ENCODE measurements around the gene MST1. TPM values are rescaled to one million over a fixed set of nuclear protein-coding genes. Genes with fewer than 3 reads are reported as not detected.

Gene MST1
- total and polyA plus RNA-seq, 2 of the 4 experiments (the other 2 are of a cell fraction): 1.3 to 13.0 TPM

- POLR2A ChIA-PET (ENCODE audit: unreplicated experiment): no interaction called here
- H4K91ac ChIP-seq (ENCODE audit: insufficient read depth, low read depth, low read length): no peak overlapping the region
- no TSS peak for BruUV-seq (replicated peaks)
Measured at GRCh38 chr3:49664300-49664699, 25.0 kb downstream of the MST1 start.

More at GRCh38 chr3:49664300-49664699, 25.0 kb downstream of the MST1 start:
- no peak overlapping the region for H4K8ac ChIP-seq (ENCODE audit: low read depth in 2 of 2, low read length in 2 of 2)
- H4K20me1 ChIP-seq (ENCODE audit: insufficient read depth, low read length): no peaks in the 10 kb centered on the region; the same call in 1 of the 2 replicates
- H2AK9ac ChIP-seq (replicated peaks; ENCODE audit: low read depth, low read length, poor library complexity): no peak overlapping the region
- dilution Hi-C loops (cut with HindIII; ENCODE audit: low sequenced_read_pairs, unreplicated experiment): no loop called here
- H2BK5ac ChIP-seq (ENCODE audit: low read depth, low read length, poor library complexity, severe bottlenecking): no peak overlapping the region
- H3K9me3 ChIP-seq (ENCODE audit: control insufficient read depth, insufficient read depth, low read length): no peaks in the 10 kb centered on the region
- peaks cover 12% of the 10 kb centered on the region; the same call in 1 of the 2 replicates for H3K27me3 ChIP-seq (ENCODE audit: control insufficient read depth, insufficient read depth, low read length)
- H2AK5ac ChIP-seq (ENCODE audit: low read depth, low read length): no peak overlapping the region
- in situ Hi-C loops (cut with MboI; ENCODE audit: low sequenced_read_pairs): no loop called here
- WGBS, 2 experiments (ENCODE audit: extremely low coverage in 2 of 2, insufficient read length in 1 of 2): 63% methylated on average over 6 of the region's 11 CpGs; no CpG with 5 or more reads in 1 of the 2 experiments
- no peak for DNase-seq
- H3K14ac ChIP-seq (replicated peaks; ENCODE audit: low read depth, low read length): no peak overlapping the region
- no peak for ATAC-seq (ENCODE audit: low read depth)
- H3K4me2 ChIP-seq (ENCODE audit: low read depth, low read length): no peak overlapping the region
- no peak overlapping the region for H2AFZ ChIP-seq (replicated peaks; ENCODE audit: low read length, poor library complexity)
- H3K9ac ChIP-seq (ENCODE audit: low read depth, low read length): no peak overlapping the region
- intact Hi-C loops (cut with micrococcal nuclease): no loop called here
- no peak overlapping the region for H3K4me3 ChIP-seq (ENCODE audit: insufficient read depth, low read depth, low read length)
- TF ChIP-seq POLR2A (IDR thresholded peaks at IDR 0.05; ENCODE audit: low read depth, low read length): no peak
- TF ChIP-seq MXI1 (IDR thresholded peaks at IDR 0.05; ENCODE audit: borderline replicate concordance, low read depth, low read length): no peak
- TF ChIP-seq BHLHE40 (IDR thresholded peaks at IDR 0.05; ENCODE audit: low read depth, low read length): no peak
- TF ChIP-seq, protein P1, sequence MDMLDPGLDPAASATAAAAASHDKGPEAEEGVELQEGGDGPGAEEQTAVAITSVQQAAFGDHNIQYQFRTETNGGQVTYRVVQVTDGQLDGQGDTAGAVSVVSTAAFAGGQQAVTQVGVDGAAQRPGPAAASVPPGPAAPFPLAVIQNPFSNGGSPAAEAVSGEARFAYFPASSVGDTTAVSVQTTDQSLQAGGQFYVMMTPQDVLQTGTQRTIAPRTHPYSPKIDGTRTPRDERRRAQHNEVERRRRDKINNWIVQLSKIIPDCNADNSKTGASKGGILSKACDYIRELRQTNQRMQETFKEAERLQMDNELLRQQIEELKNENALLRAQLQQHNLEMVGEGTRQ (IDR thresholded peaks at IDR 0.05; ENCODE audit: low read depth, low read length): no peak
- TF ChIP-seq, protein P2, sequence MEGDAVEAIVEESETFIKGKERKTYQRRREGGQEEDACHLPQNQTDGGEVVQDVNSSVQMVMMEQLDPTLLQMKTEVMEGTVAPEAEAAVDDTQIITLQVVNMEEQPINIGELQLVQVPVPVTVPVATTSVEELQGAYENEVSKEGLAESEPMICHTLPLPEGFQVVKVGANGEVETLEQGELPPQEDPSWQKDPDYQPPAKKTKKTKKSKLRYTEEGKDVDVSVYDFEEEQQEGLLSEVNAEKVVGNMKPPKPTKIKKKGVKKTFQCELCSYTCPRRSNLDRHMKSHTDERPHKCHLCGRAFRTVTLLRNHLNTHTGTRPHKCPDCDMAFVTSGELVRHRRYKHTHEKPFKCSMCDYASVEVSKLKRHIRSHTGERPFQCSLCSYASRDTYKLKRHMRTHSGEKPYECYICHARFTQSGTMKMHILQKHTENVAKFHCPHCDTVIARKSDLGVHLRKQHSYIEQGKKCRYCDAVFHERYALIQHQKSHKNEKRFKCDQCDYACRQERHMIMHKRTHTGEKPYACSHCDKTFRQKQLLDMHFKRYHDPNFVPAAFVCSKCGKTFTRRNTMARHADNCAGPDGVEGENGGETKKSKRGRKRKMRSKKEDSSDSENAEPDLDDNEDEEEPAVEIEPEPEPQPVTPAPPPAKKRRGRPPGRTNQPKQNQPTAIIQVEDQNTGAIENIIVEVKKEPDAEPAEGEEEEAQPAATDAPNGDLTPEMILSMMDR (conservative IDR thresholded peaks at IDR 0.05; ENCODE audit: low read depth, low read length): no peak
- TF ChIP-seq MAFK (IDR thresholded peaks at IDR 0.05; ENCODE audit: low read depth, low read length): no peak
- TF ChIP-seq CEBPB (IDR thresholded peaks at IDR 0.05; ENCODE audit: low read depth, low read length): no peak
- TF ChIP-seq RAD21 (IDR thresholded peaks at IDR 0.05; ENCODE audit: low read length): no peak
- no peak for TF ChIP-seq CHD1 (IDR thresholded peaks at IDR 0.05; ENCODE audit: low read depth, low read length)
- no peak for TF ChIP-seq NFE2L2 (IDR thresholded peaks at IDR 0.05; ENCODE audit: low read depth, low read length)
- TF ChIP-seq MAZ (IDR thresholded peaks at IDR 0.05; ENCODE audit: borderline replicate concordance, low read depth, low read length): no peak
- TF ChIP-seq ELK1 (IDR thresholded peaks at IDR 0.05; ENCODE audit: borderline replicate concordance, low read depth, low read length): no peak
- TF ChIP-seq RFX5 (IDR thresholded peaks at IDR 0.05; ENCODE audit: low read depth, low read length): no peak
- TF ChIP-seq RCOR1 (IDR thresholded peaks at IDR 0.05; ENCODE audit: insufficient replicate concordance, low read length): no peak
- no peak for TF ChIP-seq SMC3 (IDR thresholded peaks at IDR 0.05; ENCODE audit: low read depth, low read length)
- no peaks in the 10 kb centered on the region for H3K79me1 ChIP-seq (ENCODE audit: low read depth in 1 of 2, low read length in 2 of 2)
- no peak overlapping the region for H3K56ac ChIP-seq (ENCODE audit: extremely low read depth, insufficient read depth, low read length)
- no peak overlapping the region for H3K18ac ChIP-seq (ENCODE audit: low read depth, low read length)
- CTCF ChIA-PET: interaction anchor here (1.9 kb wide), 1 partner anchor 125 kb away, joined by 5 read pairs; no protein-coding TSS in a partner anchor
- H2BK120ac ChIP-seq (ENCODE audit: low read depth, low read length): no peak overlapping the region
- no peak overlapping the region for H3K27ac ChIP-seq (ENCODE audit: insufficient read depth, low read length)
- H4K5ac ChIP-seq (ENCODE audit: low read depth, low read length): no peak overlapping the region
- H3K9me1 ChIP-seq (ENCODE audit: insufficient read depth, low read length): no peaks in the 10 kb centered on the region
- no peak overlapping the region for H2BK20ac ChIP-seq (ENCODE audit: low read depth, low read length)
- H3K4ac ChIP-seq (ENCODE audit: low read depth, low read length): no peak overlapping the region
- H3K4me1 ChIP-seq (ENCODE audit: control insufficient read depth, insufficient read depth, low read length): peaks cover 2% of the 10 kb centered on the region; the same call in 1 of the 2 replicates
- no peaks in the 10 kb centered on the region for H3K36me3 ChIP-seq (ENCODE audit: control insufficient read depth, insufficient read depth, low read length)
- H3K23ac ChIP-seq (ENCODE audit: low read depth, low read length): no peak overlapping the region
- no peak overlapping the region for H2BK15ac ChIP-seq (ENCODE audit: low read depth, low read length)
